GM23338 (cell line): Measurements from ENCODE around the gene FAT3.

Experiments
- EZH2phosphoT487 ChIP-seq: fragments of 200-600 bp; sonication (generic); IDR thresholded peaks from one replicate; pipeline ENCODE4 v1.8.1; 2018; ENCODE audit warnings: antibody characterized with exemption; ENCODE audit not compliant: unreplicated experiment
- NANOG ChIP-seq: IDR thresholded peaks from 2 replicates; pipeline ENCODE4 v1.6.1; 2016; ENCODE audit warnings: antibody characterized with exemption, borderline replicate concordance
- POLR2AphosphoS5 ChIP-seq: IDR thresholded peaks from 2 replicates; pipeline ENCODE4 v1.6.1; 2016; ENCODE audit warnings: antibody characterized with exemption, low read depth
- TF ChIP-seq, protein P1 (sequence below), 2 experiments: fragments of 200-600 bp in 1 of 2; sonication (generic) in 1 of 2; conservative IDR thresholded peaks; 2 replicates each; pipeline versions ENCODE4 v1.5.1 to v1.6.1; 2016 to 2017; ENCODE audit warnings: antibody characterized with exemption in 2 of 2, low read depth in 2 of 2, mild to moderate bottlenecking in 2 of 2, moderate library complexity in 1 of 2
- TF ChIP-seq, protein P2 (sequence below): IDR thresholded peaks from one replicate; pipeline ENCODE4 v1.6.1; 2018; ENCODE audit warnings: antibody characterized with exemption; ENCODE audit not compliant: unreplicated experiment

DNA sequence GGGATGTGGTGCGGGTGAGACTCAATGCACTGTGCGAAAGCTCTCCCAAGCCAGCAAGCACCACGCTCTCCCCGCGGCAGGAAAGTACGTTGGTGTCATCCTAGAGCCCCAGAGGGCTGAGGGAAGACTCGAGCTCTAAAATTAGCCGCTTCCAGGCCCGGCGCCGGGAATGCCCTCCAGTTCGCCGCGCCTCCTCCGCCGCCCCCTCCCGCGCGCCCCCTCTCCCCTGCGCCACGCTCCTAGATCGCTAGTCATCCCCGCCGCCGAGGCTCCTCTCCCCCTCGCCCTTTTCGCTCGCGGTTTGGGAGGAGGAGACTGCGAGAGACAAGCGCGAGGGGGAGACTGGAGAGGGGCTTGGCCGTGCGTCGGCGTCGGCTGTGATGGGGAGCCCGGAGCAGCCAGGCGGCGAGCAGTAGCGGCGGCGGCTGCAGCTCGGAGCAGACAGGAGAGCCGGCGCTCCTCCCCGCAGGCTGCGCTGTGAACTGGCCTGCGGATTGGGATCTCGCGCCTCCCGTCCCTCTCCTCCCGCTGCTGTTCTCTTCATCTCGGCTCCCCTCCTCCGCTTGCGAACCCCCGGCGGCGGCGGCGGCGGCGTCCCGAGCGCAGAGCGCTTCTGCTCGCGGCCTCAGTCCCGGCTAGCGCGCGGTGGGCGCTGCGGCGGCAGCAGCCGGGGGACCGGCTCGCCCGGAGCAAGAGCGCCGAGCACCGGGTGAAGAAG is at the start of gene FAT3:
- TF ChIP-seq, protein P1, sequence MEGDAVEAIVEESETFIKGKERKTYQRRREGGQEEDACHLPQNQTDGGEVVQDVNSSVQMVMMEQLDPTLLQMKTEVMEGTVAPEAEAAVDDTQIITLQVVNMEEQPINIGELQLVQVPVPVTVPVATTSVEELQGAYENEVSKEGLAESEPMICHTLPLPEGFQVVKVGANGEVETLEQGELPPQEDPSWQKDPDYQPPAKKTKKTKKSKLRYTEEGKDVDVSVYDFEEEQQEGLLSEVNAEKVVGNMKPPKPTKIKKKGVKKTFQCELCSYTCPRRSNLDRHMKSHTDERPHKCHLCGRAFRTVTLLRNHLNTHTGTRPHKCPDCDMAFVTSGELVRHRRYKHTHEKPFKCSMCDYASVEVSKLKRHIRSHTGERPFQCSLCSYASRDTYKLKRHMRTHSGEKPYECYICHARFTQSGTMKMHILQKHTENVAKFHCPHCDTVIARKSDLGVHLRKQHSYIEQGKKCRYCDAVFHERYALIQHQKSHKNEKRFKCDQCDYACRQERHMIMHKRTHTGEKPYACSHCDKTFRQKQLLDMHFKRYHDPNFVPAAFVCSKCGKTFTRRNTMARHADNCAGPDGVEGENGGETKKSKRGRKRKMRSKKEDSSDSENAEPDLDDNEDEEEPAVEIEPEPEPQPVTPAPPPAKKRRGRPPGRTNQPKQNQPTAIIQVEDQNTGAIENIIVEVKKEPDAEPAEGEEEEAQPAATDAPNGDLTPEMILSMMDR (conservative IDR thresholded peaks at IDR 0.05; ENCODE audit: low read depth in 2 of 2): no peak
- TF ChIP-seq NANOG (no peak), POLR2AphosphoS5 (peak; percentile 44), EZH2phosphoT487 (no peak)
- TF ChIP-seq, protein P2, sequence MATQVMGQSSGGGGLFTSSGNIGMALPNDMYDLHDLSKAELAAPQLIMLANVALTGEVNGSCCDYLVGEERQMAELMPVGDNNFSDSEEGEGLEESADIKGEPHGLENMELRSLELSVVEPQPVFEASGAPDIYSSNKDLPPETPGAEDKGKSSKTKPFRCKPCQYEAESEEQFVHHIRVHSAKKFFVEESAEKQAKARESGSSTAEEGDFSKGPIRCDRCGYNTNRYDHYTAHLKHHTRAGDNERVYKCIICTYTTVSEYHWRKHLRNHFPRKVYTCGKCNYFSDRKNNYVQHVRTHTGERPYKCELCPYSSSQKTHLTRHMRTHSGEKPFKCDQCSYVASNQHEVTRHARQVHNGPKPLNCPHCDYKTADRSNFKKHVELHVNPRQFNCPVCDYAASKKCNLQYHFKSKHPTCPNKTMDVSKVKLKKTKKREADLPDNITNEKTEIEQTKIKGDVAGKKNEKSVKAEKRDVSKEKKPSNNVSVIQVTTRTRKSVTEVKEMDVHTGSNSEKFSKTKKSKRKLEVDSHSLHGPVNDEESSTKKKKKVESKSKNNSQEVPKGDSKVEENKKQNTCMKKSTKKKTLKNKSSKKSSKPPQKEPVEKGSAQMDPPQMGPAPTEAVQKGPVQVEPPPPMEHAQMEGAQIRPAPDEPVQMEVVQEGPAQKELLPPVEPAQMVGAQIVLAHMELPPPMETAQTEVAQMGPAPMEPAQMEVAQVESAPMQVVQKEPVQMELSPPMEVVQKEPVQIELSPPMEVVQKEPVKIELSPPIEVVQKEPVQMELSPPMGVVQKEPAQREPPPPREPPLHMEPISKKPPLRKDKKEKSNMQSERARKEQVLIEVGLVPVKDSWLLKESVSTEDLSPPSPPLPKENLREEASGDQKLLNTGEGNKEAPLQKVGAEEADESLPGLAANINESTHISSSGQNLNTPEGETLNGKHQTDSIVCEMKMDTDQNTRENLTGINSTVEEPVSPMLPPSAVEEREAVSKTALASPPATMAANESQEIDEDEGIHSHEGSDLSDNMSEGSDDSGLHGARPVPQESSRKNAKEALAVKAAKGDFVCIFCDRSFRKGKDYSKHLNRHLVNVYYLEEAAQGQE: peak; percentile 6
